ENCODE data around the gene PPP4R2. TPM values are rescaled to one million over a fixed set of nuclear protein-coding genes. Genes with fewer than 3 reads are reported as not detected.

Gene PPP4R2
- total and polyA plus RNA-seq, 4 donors, result 17.1 to 105 (median 38.0) TPM

GRCh38 chr3:73045391-73045790 lies 48.8 kb downstream of the PPP4R2 start:
- Histone ChIP-seq H3K9ac (ENCODE audit: insufficient read depth in 1 of 2, low read length in 2 of 2) (no peak overlapping the region), H3K27ac (ENCODE audit: low read depth in 1 of 2, low read length in 1 of 2) (no peak overlapping the region), H3K27me3 (ENCODE audit: control insufficient read depth in 3 of 3, insufficient read depth in 3 of 3, low read length in 2 of 3) (no peaks in the 10 kb centered on the region), H3K9me3 (ENCODE audit: control insufficient read depth in 4 of 4, insufficient read depth in 3 of 4, low read length in 3 of 4) (no peaks in the 10 kb centered on the region), H3K4me1 (ENCODE audit: control insufficient read depth in 5 of 5, insufficient read depth in 5 of 5, low read length in 5 of 5) (peaks cover 2 to 12% (median 3%) of the 10 kb centered on the region in 5 donors), H3K36me3 (ENCODE audit: control insufficient read depth in 4 of 4, insufficient read depth in 4 of 4, low read length in 4 of 4) (peaks cover 0 to 3% (median 0%) of the 10 kb centered on the region in 4 donors), H3K4me3 (no peak overlapping the region)
- ATAC-seq (ENCODE audit: insufficient read depth, low FRiP score) (no peak), DNase-seq (no peak)
- TF ChIP-seq CTCF (IDR thresholded peaks at IDR 0.05; ENCODE audit: control extremely low read depth, extremely low read depth), result no peak
- 70 to 82% methylated on average over 6 of the region's 6 CpGs for WGBS, 2 donors

GRCh38 chr3:73046195-73046594 lies 49.6 kb downstream of the PPP4R2 start:
- no peak for TF ChIP-seq CTCF (IDR thresholded peaks at IDR 0.05; ENCODE audit: control extremely low read depth, extremely low read depth)
- 48 to 72% methylated on average over 2 of the region's 2 CpGs for WGBS, 2 donors
- H3K4me3 ChIP-seq, result no peak overlapping the region
- no peaks in the 10 kb centered on the region for H3K9me3 ChIP-seq (ENCODE audit: control insufficient read depth in 4 of 4, insufficient read depth in 3 of 4, low read length in 3 of 4)
- no peaks in the 10 kb centered on the region for H3K27me3 ChIP-seq (ENCODE audit: control insufficient read depth in 3 of 3, insufficient read depth in 3 of 3, low read length in 2 of 3)
- no peak overlapping the region for H3K27ac ChIP-seq (ENCODE audit: low read depth in 1 of 2, low read length in 1 of 2)
- peaks cover 0 to 3% (median under 1%) of the 10 kb centered on the region in 4 donors for H3K36me3 ChIP-seq (ENCODE audit: control insufficient read depth in 4 of 4, insufficient read depth in 4 of 4, low read length in 4 of 4)
- no peak overlapping the region for H3K9ac ChIP-seq (ENCODE audit: insufficient read depth in 1 of 2, low read length in 2 of 2)
- ATAC-seq (ENCODE audit: insufficient read depth, low FRiP score) (no peak), DNase-seq (no peak)
- H3K4me1 ChIP-seq (ENCODE audit: control insufficient read depth in 5 of 5, insufficient read depth in 5 of 5, low read length in 5 of 5), result peaks cover 2 to 8% (median 3%) of the 10 kb centered on the region in 5 donors

- WGBS, 2 donors, result 92 to 94% methylated on average over 10 of the region's 10 CpGs
- no peaks in the 10 kb centered on the region for H3K27me3 ChIP-seq (ENCODE audit: control insufficient read depth in 3 of 3, insufficient read depth in 3 of 3, low read length in 2 of 3)
- TF ChIP-seq CTCF (IDR thresholded peaks at IDR 0.05; ENCODE audit: control extremely low read depth, extremely low read depth), result no peak
- no peak for ATAC-seq (ENCODE audit: insufficient read depth, low FRiP score)
- no peaks in the 10 kb centered on the region for H3K9me3 ChIP-seq (ENCODE audit: control insufficient read depth in 4 of 4, insufficient read depth in 3 of 4, low read length in 3 of 4)
- no peak for DNase-seq
- no peak overlapping the region for H3K4me3 ChIP-seq
- peaks cover 0 to 3% (median under 1%) of the 10 kb centered on the region in 4 donors for H3K36me3 ChIP-seq (ENCODE audit: control insufficient read depth in 4 of 4, insufficient read depth in 4 of 4, low read length in 4 of 4)
- peaks cover 0 to 3% (median 2%) of the 10 kb centered on the region in 5 donors for H3K4me1 ChIP-seq (ENCODE audit: control insufficient read depth in 5 of 5, insufficient read depth in 5 of 5, low read length in 5 of 5)
- no peak overlapping the region for H3K27ac ChIP-seq (ENCODE audit: low read depth in 1 of 2, low read length in 1 of 2)
- H3K9ac ChIP-seq (ENCODE audit: insufficient read depth in 1 of 2, low read length in 2 of 2), result no peak overlapping the region
These were observed 52.7 kb downstream of the PPP4R2 start for GRCh38 chr3:73049319-73049718.

GRCh38 chr3:73052857-73053256 lies 56.2 kb downstream of the PPP4R2 start:
- 56 to 76% methylated on average over 2 of the region's 2 CpGs for WGBS, 2 donors

More at GRCh38 chr3:73052857-73053256, 56.2 kb downstream of the PPP4R2 start:
- ATAC-seq (ENCODE audit: insufficient read depth, low FRiP score), result no peak
- Histone ChIP-seq H3K36me3 (ENCODE audit: control insufficient read depth in 4 of 4, insufficient read depth in 4 of 4, low read length in 4 of 4) (peaks cover 0 to 2% (median under 1%) of the 10 kb centered on the region in 4 donors), H3K9ac (ENCODE audit: insufficient read depth in 1 of 2, low read length in 2 of 2) (no peak overlapping the region), H3K9me3 (ENCODE audit: control insufficient read depth in 4 of 4, insufficient read depth in 3 of 4, low read length in 3 of 4) (no peaks in the 10 kb centered on the region), H3K4me3 (no peak overlapping the region), H3K27ac (ENCODE audit: low read depth in 1 of 2, low read length in 1 of 2) (no peak overlapping the region), H3K27me3 (ENCODE audit: control insufficient read depth in 3 of 3, insufficient read depth in 3 of 3, low read length in 2 of 3) (no peaks in the 10 kb centered on the region), H3K4me1 (ENCODE audit: control insufficient read depth in 5 of 5, insufficient read depth in 5 of 5, low read length in 5 of 5) (peaks cover 0 to 12% (median 4%) of the 10 kb centered on the region in 5 donors)
- no peak for DNase-seq
- no peak for TF ChIP-seq CTCF (IDR thresholded peaks at IDR 0.05; ENCODE audit: control extremely low read depth, extremely low read depth)
